Osteoblast (primary cell): Measurements from ENCODE around the gene PNN. TPM values are rescaled to one million over a fixed set of nuclear protein-coding genes. Genes with fewer than 3 reads are reported as not detected.
A peak's percentile ranks its signal among the peaks of the same experiment; 100 is the strongest.
"Not testable (repeated sequence)": the region's sequence is repeated elsewhere in the genome, so short reads cannot be mapped to it uniquely, and the experiment has no call there.

ENCODE experiments used
- DNase-seq: peaks from one replicate; pipeline ENCODE4 v3.0.0; 2011; ENCODE audit warnings: low spot score, mixed read lengths; ENCODE audit not compliant: insufficient read length; ENCODE audit errors: missing footprints
- H2AFZ ChIP-seq: 2 replicates; pipeline ENCODE4 v1.6.0; 2011; ENCODE audit warnings: mild to moderate bottlenecking, low read length
- H3K27ac ChIP-seq: 2 replicates; pipeline ENCODE4 v1.5.1; 2011; ENCODE audit warnings: mild to moderate bottlenecking, low read depth, low read length, moderate library complexity
- H3K27me3 ChIP-seq: 2 replicates; pipeline ENCODE4 v1.6.0; 2012; ENCODE audit warnings: mild to moderate bottlenecking, control low read depth, inconsistent platforms, low read length, moderate library complexity; ENCODE audit not compliant: insufficient read depth
- H3K36me3 ChIP-seq: 2 replicates; pipeline ENCODE4 v1.5.1; 2011; ENCODE audit warnings: mild to moderate bottlenecking, low read length, control low read depth, moderate library complexity; ENCODE audit not compliant: insufficient read depth
- H3K4me1 ChIP-seq: 2 replicates; pipeline ENCODE4 v1.5.1; 2011; ENCODE audit warnings: mild to moderate bottlenecking, low read length, control low read depth, moderate library complexity; ENCODE audit not compliant: insufficient read depth
- H3K4me2 ChIP-seq: 2 replicates; pipeline ENCODE4 v1.6.0; 2011; ENCODE audit warnings: mild to moderate bottlenecking, low read length; ENCODE audit not compliant: insufficient read depth
- H3K4me3 ChIP-seq: fragments of 200-600 bp; sonication (generic); 3 replicates; pipeline ENCODE4 v1.5.1; 2012; ENCODE audit warnings: mild to moderate bottlenecking, low read length, inconsistent platforms; ENCODE audit not compliant: insufficient read depth
- H3K79me2 ChIP-seq: 2 replicates; pipeline ENCODE4 v1.6.0; 2012; ENCODE audit warnings: mild to moderate bottlenecking, low read length, control low read depth, inconsistent platforms; ENCODE audit not compliant: insufficient read depth
- H3K9me3 ChIP-seq: 2 replicates; pipeline ENCODE4 v1.5.1; 2011; ENCODE audit warnings: low read depth, low read length, control low read depth
- H4K20me1 ChIP-seq: 2 replicates; pipeline ENCODE4 v1.6.0; 2012; ENCODE audit warnings: mild to moderate bottlenecking, low read length, control low read depth; ENCODE audit not compliant: insufficient read depth
- total RNA-seq: library from RNA; depleted of rRNA; stranded (reverse); fragments of >200 nt; gene quantifications from 2 replicates; pipeline ENCODE4 v1.2.3, GENCODE V29; 2012
- TF ChIP-seq, protein P1 (sequence below): IDR thresholded peaks from 2 replicates; pipeline ENCODE4 v1.5.1; 2011; ENCODE audit warnings: mild to moderate bottlenecking, low read depth, low read length, moderate library complexity; ENCODE audit errors: extremely low read depth

PNN gene
- total RNA-seq, 1 donor: 13.4 TPM

DNA sequence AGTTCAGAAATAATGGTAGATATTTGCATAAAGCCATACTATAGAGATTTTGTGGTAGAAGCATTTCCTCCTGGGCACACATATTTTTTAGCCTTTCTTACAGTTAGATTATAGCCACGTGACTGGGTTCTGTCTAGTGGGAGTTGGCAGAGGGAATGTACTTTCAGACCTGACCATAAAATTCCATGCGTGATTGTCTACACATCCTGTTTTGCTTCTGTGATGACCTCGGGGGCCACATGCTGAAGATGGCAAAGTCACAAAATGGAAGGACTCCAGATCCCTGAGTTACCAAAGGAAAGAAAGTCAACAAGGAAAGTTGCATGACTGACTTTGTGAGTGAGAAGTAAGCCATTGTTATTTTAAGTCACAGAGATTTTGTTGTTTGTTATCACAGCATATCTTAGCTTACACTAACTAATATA is 44.0 kb downstream of the PNN start:
- H3K79me2 ChIP-seq: no peaks in the 10 kb centered on the region
- DNase-seq: peak; percentile 79
- no peaks in the 10 kb centered on the region for H3K9me3 ChIP-seq
- H3K27me3 ChIP-seq: no peaks in the 10 kb centered on the region
- no peak overlapping the region for H3K27ac ChIP-seq
- no peak overlapping the region for H3K4me3 ChIP-seq
- no peaks in the 10 kb centered on the region for H4K20me1 ChIP-seq
- TF ChIP-seq, protein P1, sequence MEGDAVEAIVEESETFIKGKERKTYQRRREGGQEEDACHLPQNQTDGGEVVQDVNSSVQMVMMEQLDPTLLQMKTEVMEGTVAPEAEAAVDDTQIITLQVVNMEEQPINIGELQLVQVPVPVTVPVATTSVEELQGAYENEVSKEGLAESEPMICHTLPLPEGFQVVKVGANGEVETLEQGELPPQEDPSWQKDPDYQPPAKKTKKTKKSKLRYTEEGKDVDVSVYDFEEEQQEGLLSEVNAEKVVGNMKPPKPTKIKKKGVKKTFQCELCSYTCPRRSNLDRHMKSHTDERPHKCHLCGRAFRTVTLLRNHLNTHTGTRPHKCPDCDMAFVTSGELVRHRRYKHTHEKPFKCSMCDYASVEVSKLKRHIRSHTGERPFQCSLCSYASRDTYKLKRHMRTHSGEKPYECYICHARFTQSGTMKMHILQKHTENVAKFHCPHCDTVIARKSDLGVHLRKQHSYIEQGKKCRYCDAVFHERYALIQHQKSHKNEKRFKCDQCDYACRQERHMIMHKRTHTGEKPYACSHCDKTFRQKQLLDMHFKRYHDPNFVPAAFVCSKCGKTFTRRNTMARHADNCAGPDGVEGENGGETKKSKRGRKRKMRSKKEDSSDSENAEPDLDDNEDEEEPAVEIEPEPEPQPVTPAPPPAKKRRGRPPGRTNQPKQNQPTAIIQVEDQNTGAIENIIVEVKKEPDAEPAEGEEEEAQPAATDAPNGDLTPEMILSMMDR: no peak
- no peak overlapping the region for H3K4me2 ChIP-seq
- H3K36me3 ChIP-seq: no peaks in the 10 kb centered on the region
- peaks cover 9% of the 10 kb centered on the region for H3K4me1 ChIP-seq
- peak overlapping the region; percentile 54 for H2AFZ ChIP-seq

DNA sequence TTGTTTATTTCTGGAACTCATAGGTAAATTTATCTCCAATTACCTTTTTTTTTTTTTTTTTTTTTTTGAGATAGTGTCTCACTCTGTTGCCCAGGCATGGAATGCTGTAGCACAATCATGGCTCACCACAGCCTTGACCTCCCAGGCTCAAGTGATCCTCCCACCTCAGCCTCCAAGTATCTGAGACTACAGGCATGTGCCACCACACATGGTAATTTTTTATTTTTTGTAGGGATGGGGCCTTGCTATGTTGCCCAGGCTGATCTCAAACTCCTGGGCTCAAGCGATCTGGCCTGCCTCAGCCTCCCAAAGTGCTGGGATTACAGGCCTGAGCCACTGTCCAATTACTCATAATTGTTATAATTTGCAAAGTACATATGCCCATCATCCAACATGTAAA is 45.4 kb downstream of the PNN start:
- not testable (repeated sequence) for H3K36me3 ChIP-seq, DNase-seq, H3K4me3 ChIP-seq, H3K4me2 ChIP-seq, H4K20me1 ChIP-seq, H3K79me2 ChIP-seq, H3K4me1 ChIP-seq, H3K27ac ChIP-seq, H3K9me3 ChIP-seq, H3K27me3 ChIP-seq
- H2AFZ ChIP-seq: peak overlapping the region; percentile 42

DNA sequence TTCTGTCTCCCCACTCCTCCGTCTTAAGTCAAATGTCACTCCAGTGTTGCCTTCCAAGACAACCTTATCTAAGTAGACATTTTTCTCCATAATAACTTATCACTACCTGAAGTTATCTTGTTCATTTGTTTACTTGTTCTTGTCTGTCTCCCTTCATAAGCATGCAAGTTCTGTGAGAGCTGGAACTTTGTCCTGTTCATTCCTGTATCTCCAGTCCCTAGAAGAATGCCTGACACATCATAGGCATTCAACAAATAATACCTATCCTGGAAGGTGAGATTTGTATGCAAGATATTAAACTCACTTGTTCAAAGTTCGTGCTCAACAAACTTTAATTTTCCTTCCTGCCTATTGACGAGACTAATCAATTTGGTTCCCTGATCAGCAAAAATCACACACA is 53.0 kb downstream of the PNN start:
- TF ChIP-seq, protein P1: no peak
- Histone ChIP-seq H3K79me2 (no peaks in the 10 kb centered on the region), H3K27me3 (no peaks in the 10 kb centered on the region), H3K36me3 (no peaks in the 10 kb centered on the region), H4K20me1 (no peaks in the 10 kb centered on the region), H2AFZ (no peak overlapping the region), H3K4me2 (no peak overlapping the region), H3K27ac (no peak overlapping the region), H3K4me1 (peaks cover 6% of the 10 kb centered on the region), H3K4me3 (no peak overlapping the region), H3K9me3 (no peaks in the 10 kb centered on the region)
- DNase-seq: no peak

DNA sequence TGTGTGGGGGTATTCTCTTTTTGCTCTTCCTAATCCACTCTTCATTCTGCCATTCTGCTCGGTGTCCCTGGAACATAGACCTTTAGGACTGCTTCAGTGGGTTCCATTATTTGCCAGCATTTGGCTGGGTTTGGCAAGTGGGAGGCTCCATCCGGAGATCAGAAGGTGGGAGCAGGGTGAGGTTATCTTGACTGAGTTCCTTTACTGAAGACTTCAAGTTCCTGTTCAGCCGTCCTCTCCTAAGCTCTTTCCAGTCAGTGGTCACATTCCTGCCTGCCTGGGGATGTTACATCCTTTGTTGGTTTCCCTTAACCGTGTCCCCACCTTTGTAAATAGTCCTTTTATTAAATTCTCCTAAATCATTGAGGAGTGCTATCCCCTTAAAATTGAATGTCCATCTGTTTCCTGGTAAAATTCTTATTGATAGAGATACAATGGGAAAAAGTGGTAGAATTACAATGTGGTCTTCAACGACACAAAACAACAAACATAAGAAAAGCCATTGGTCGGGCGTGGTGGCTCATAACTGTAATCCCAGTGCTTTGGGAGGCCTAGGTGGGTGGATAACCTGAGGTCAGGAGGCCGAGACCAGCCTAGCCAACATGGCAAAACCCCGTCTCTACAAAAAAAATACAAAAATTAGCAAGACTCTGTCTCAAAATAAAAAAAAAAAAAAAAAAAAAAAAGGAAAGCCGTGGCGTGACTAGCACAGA is 53.6 kb downstream of the PNN start:
- Histone ChIP-seq H3K9me3 (no peaks in the 10 kb centered on the region), H4K20me1 (no peaks in the 10 kb centered on the region), H2AFZ (no peak overlapping the region), H3K4me1 (peaks cover 13% of the 10 kb centered on the region), H3K36me3 (no peaks in the 10 kb centered on the region), H3K27me3 (no peaks in the 10 kb centered on the region), H3K27ac (no peak overlapping the region), H3K79me2 (no peaks in the 10 kb centered on the region), H3K4me3 (no peak overlapping the region), H3K4me2 (no peak overlapping the region)
- no peak for DNase-seq
- TF ChIP-seq, protein P1: no peak
